HG02678 (cell line): ENCODE measurements around the gene ZSCAN23.
A peak's percentile ranks its signal among the peaks of the same experiment; 100 is the strongest.
"Not testable (repeated sequence)": the region's sequence is repeated elsewhere in the genome, so short reads cannot be mapped to it uniquely, and the experiment has no call there.

Experiments
- ATAC-seq: cut with Tn5 transposase; IDR thresholded peaks from one replicate; pipeline ENCODE4 v1.9.1; 2021; ENCODE audit warnings: mild to moderate bottlenecking, moderate library complexity; ENCODE audit not compliant: unreplicated experiment

The ZSCAN23 gene

GRCh38 chr6:28443112-28443773, at the start of gene ZSCAN23:
TSS of gene ZSCAN23 (minus strand) at chr6:28443491. CDS start at chr6:28436266, 7,225 bp downstream.
- ATAC-seq = peak; percentile 96

- ATAC-seq = no peak
Measured at GRCh38 chr6:28491984-28492317, 48.7 kb upstream of the ZSCAN23 start.

- no peak for ATAC-seq
Measured at GRCh38 chr6:28490205-28490890, 47.1 kb upstream of the ZSCAN23 start.

GRCh38 chr6:28489366-28490204, 46.3 kb upstream of the ZSCAN23 start:
- no peak for ATAC-seq

DNA sequence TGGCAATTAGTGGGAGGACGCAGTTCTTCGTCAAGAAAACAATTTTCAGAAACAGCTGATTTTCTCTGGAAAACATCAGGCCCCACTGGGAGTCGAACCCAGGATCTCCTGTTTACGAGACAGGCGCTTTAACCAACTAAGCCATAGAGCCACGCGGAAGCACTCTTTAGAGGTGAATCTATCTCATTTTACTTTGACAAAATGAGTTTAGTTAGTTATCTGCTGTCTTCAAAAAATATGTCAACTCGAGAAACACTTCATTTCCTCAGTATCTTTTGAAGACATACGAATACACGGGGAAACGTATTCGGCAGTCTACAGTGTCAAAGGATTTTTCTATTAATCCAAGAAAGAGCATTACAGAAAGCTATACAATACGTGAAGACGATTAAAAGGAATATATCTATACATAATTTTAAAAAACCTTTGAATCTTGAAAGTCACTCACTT, 45.6 kb upstream of the ZSCAN23 start:
- ATAC-seq = no peak

DNA sequence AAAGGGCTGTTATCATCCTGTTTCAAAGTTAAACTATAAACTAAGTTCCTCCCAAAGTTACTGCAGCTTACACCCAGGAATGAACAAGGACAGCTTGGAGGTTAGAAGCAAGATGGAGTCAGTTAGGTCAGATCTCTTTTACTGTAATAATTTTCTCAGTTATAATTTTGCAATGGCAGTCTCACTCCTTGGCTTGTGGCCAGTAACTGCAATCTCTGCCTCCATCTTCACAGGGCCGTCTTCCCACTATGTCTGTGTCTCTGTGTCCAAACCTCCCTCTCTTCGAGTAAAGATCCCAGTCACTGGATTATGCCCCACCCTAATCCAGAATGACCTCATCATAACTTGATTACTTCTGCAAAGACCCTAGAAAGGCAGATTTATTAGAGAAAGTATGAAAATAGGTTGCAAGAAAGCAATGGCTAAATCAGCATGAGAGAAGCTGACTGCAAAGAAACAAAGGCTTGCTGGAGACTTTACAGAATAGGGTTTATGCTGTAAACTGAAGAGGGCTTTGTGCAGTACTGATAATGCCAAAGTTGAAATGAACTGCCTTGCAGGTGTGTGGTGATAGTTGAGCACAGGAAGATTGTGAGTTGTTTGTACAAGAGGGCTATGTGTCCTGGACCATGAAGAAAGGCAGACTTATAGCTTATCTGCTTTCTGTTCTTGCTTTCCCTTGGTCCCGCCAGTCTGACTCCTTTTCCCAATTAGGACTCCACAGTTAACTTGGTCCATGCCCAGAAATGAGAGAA, 43.9 kb upstream of the ZSCAN23 start:
- ATAC-seq = no peak

GRCh38 chr6:28486533-28486932, 43.2 kb upstream of the ZSCAN23 start:
- ATAC-seq = no peak

DNA sequence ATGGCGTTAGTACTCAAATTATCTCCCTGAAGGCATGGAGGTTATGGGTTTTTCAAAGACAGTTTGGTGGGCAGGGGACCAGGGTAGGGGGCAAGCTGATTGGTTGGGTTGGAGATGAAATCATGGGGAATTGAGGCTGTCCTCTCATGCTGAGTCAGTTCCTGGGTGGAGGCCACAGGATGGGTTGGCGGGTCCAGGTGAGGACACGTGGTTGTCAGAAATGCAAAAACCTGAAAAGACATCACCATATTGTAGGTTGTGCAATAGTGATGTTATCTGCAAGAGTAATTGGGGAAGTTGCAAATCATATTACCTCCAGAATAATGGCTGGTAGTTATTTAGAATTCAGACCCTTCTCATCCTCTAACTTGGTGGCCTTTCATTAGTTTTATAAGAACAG, 42.2 kb upstream of the ZSCAN23 start:
- ATAC-seq = no peak

DNA sequence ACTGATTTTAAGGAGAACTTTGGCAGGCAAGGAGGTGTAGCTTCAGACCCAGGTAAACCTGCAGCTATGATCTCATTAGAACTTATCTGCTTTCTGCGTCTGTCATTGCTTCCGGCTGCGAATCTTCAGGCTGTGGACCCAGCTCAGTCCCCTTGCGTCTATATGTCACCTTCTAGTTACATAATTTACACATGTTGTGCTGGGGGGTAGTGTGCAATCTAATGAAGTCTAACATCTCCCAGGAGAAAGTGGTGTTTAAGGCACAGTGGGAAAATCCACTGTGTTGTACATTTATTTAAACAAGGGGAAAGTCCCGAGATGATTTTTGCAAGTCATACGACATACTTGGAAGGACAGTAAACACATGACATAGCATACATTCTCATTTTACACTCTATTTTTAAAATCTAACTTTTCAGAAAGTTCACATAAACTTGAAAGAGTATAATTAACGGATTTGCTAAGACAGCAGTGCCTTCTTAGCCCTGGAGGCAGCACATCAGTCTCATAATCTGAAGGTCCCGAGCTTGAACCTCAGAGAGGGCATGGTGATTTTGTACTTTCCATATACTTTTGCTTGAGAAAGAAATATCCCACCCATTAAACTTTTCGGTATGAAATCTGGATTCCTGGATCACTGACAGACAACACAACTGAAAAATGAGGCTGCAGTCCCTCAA, 37.1 kb upstream of the ZSCAN23 start:
- no peak for ATAC-seq

DNA sequence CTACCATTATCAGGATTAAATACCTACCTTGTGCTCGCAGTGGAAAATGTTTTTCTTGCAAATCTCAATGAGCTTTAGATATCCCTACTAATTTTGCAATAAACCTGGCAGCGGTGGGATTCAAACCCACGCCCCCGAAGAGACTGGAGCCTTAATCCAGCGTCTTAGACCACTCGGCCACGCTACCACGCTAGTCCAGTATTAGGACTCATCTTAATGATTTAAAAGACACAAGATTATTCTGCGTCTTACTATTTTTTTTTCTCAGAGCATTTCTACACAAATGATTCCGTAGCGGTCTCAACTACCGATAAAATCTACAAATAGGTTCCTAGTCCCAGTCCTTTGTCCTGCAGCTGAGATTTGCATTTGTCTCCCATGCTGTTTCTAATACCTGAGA, 35.2 kb upstream of the ZSCAN23 start:
- ATAC-seq = no peak

GRCh38 chr6:28474441-28475219, 31.3 kb upstream of the ZSCAN23 start:
- ATAC-seq = no peak

GRCh38 chr6:28469153-28469745, 26.0 kb upstream of the ZSCAN23 start:
- ATAC-seq = not testable (repeated sequence)

DNA sequence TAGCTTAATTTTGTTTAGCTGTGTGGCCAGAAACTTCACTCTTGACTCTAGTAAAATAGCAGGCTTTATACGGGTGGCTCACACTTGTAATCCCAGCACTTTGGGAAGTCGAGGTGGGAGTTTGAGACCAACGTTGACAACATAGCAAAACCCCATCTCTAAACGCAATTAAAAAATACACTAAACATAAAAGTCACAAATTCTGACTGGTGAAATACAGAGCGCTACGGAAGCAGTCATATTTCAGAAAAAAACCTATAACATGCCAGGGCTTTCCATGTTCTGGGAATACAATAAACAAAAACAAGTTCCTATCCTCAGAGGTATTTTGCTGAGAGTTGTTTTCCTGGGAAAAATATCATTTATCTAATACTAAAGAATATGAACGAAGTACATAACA, 24.8 kb upstream of the ZSCAN23 start:
- no peak for ATAC-seq

DNA sequence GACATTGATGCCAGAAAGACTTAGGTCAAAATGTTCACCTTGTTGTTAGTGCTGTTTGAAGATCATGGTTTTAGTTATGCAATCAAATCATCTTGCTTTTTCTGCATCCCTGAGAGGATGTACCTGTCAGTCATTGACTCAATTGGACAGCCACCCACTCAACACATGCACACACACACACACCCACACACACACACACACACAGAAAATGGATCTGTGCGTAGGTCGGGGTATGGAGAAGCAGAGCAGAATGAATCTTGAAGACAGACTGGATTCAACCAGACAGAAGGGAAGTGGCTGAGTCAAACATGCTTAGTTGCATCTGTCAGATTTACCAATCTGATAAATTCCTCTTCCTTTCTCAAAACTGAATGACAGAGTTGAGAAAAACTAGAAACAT, 19.1 kb upstream of the ZSCAN23 start:
- ATAC-seq = no peak

- no peak for ATAC-seq
Measured at GRCh38 chr6:28458568-28458967, 15.3 kb upstream of the ZSCAN23 start.

DNA sequence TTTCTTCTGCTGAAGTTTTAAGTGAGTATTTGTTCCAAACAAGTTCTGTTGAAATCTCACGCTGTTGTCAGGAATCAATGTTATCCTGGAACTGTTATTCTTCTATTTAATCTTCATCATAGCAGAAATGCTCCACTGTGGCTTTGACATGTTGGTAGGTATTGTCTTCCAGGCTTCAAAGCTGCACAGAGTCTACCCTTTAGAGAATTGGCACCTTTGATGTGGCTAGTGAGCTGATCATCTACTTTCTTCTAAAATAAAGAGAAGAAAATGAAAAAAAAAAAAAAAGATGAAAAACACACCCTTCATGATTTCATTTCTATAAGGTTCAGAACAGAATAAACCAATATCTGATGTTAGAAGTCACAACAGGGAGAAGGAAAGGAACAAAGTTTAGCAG, 5.8 kb upstream of the ZSCAN23 start:
- no peak for ATAC-seq

GRCh38 chr6:28447512-28447906, 4.2 kb upstream of the ZSCAN23 start:
- ATAC-seq = not testable (repeated sequence)

DNA sequence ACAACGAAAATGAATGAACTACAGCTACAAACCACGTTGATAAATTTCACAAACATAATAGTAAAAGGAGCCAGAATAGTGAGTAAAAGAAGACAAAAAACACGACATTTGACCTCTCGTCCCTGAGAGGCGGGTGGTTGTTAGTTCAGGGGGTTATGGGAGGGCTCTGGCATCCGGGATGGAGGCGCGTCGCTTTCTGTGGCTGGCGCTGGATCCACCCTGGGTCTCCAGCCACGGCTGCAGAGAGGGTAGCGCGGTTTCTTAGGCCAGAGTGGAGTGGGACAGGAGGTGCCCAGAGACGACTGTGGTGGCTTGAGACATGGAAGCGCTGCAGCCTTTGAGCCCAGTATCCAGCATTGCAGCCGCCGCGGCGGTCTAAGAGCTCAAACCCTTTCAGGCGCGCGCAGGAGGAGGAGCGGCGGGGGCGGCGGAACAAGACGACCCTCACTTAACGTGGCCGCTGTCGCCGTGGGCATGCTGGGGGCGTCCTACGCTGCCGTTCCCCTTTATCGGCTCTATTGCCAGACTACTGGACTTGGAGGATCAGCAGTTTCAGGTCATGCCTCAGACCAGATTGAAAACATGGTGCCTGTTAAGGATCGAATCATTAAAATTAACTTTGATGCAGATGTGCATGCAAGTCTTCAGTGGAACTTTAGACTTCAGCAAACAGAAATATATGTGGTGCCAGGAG, 3.7 kb upstream of the ZSCAN23 start:
- ATAC-seq = no peak

GRCh38 chr6:28444759-28445158, 1.5 kb upstream of the ZSCAN23 start:
- ATAC-seq = not testable (repeated sequence)
